ENCODE results near the gene KRTAP19-1.

KRTAP19-1 gene

DNA sequence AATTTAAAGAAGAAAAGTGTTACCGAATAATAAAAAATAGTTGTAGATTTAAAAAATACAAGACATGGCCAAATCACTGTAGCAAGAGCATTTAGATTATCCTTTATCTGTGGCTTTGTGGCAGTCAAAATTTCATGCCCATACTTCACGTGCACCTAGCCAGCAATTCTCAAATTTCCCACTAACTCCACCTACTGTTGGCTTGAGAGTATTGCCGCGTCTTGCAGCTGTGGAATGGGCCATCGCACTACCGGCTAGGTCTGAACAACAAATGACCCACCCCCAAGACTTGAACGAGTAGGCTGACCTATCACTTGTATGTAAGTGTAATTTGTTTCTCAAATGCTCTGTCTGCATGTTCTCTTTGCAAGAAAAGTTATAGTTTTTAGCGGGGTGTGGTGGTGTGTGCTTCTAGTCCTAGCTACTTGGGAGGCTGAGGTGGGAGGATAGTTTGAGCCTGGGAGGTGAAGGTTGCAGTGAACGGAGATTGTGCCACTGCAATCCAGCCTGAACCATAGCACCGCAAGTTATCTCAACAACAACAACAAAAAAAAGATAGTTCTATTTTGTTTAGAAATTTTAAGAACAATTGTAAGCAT, 46.0 kb downstream of the KRTAP19-1 start:
- Histone ChIP-seq H3K27me3 (replicated peaks; ENCODE audit: control insufficient read depth, insufficient read depth, low read length, poor library complexity, severe bottlenecking) (no peaks in the 10 kb centered on the region), H3K4me3 (ENCODE audit: insufficient read depth, low read depth, low read length, poor library complexity, severe bottlenecking) (no peak overlapping the region), H3K9me3 (ENCODE audit: control insufficient read depth, low read length) (no peaks in the 10 kb centered on the region), H3K36me3 (ENCODE audit: control insufficient read depth, insufficient read depth, low read length) (no peaks in the 10 kb centered on the region), H3K4me1 (ENCODE audit: control insufficient read depth, insufficient read depth, low read length, poor library complexity, severe bottlenecking) (no peaks in the 10 kb centered on the region), H3K27ac (ENCODE audit: insufficient read depth, low read length, poor library complexity, severe bottlenecking) (no peak overlapping the region)
- no peak for DNase-seq

DNA sequence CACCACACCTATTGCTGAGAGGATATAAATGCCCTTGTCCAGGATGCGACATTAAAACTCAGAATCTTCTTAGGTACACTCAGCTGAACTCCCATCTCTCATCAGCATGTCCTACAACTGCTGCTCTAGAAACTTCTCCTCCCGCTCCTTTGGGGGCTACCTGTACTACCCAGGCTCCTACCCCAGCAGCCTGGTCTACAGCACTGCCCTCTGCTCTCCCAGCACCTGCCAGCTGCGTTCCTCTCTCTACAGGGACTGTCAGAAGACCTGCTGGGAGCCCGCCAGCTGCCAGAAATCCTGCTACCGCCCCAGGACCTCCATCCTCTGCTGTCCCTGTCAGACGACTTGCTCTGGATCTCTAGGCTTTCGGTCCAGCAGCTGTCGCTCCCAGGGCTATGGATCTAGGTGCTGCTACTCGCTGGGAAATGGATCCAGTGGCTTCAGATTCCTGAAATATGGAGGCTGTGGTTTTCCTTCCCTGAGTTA, 50.0 kb downstream of the KRTAP19-1 start, which contains the start of gene KRTAP13-4:
Gene KRTAP13-4 (plus strand): TSS at position 51 of the 486 bp plus-strand sequence. CDS start 56 bp downstream, at position 107.
- H3K4me3 ChIP-seq (ENCODE audit: insufficient read depth, low read depth, low read length, poor library complexity, severe bottlenecking) = no peak within 1 kb of the TSS
- no peak within 1 kb of the TSS for H3K27ac ChIP-seq (ENCODE audit: insufficient read depth, low read length, poor library complexity, severe bottlenecking)
- no peak for DNase-seq
- no peaks in the 10 kb centered on the region for H3K4me1 ChIP-seq (ENCODE audit: control insufficient read depth, insufficient read depth, low read length, poor library complexity, severe bottlenecking)
- no peaks in the 10 kb centered on the region for H3K9me3 ChIP-seq (ENCODE audit: control insufficient read depth, low read length)
- no peaks in the 10 kb centered on the region for H3K36me3 ChIP-seq (ENCODE audit: control insufficient read depth, insufficient read depth, low read length)
- no peaks in the 10 kb centered on the region for H3K27me3 ChIP-seq (replicated peaks; ENCODE audit: control insufficient read depth, insufficient read depth, low read length, poor library complexity, severe bottlenecking)
